ENCODE results near the gene KCNH1. TPM values are rescaled to one million over a fixed set of nuclear protein-coding genes. Genes with fewer than 3 reads are reported as not detected.

The KCNH1 gene
- total and polyA plus RNA-seq, 9 of the 15 experiments (the other 6 are each of a cell fraction or from before 2014, with no cell fraction given) = not detected

DNA sequence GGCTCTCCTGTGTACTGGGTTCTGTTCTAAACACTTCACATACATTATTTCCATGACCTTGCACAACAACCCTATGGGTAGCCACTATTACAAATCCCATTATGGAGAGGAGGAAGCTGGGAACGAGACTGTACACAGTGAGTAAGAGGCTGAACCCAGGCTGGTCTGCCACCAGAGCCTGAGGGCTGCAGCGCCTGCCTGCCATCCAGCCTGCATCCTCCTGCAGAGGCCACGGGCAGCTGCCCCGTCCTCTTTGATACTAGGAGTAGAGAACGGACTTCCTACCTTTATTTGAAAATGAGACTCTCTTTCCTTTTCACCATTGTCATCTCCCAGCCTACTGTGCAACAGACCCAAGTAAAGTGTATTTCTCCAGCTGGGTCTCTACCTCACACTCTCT lies 435.3 kb downstream of the KCNH1 start:
- Histone ChIP-seq H3K79me2 (ENCODE audit: control insufficient read depth, insufficient read depth, low read length) (no peaks in the 10 kb centered on the region), H4K20me1 (replicated peaks; ENCODE audit: control insufficient read depth, insufficient read depth, low read length) (0 out of 2 replicates have a peak, but pooled peaks cover 7% of the 10 kb centered on the region), H3K4me2 (ENCODE audit: insufficient read depth, low read length) (no peak overlapping the region), H3K27me3 (ENCODE audit: control insufficient read depth in 2 of 2, insufficient read depth in 2 of 2, low read length in 2 of 2) (no peaks in the 10 kb centered on the region), H3K27ac (ENCODE audit: extremely low read depth, low read depth, low read length) (no peak overlapping the region), H2AFZ (ENCODE audit: low read depth, low read length) (no peak overlapping the region), H3K9me1 (ENCODE audit: control insufficient read depth, insufficient read depth, low read length) (no peaks in the 10 kb centered on the region), H3K36me3 (ENCODE audit: control insufficient read depth, insufficient read depth, low read length) (no peaks in the 10 kb centered on the region), H3K9ac (ENCODE audit: insufficient read depth in 1 of 2, low read depth in 2 of 2, low read length in 2 of 2) (no peak overlapping the region), H3K9me3 (replicated peaks; ENCODE audit: control insufficient read depth, insufficient read depth, low read depth, low read length) (no peaks in the 10 kb centered on the region), H3K4me3 (no peak overlapping the region), H3K4me1 (replicated peaks in 1 of 2; ENCODE audit: control insufficient read depth in 2 of 2, insufficient read depth in 2 of 2, low read length in 2 of 2) (no peaks in the 10 kb centered on the region)
- in situ Hi-C loops (cut with MboI) = no loop called here
- CTCF ChIA-PET (ENCODE audit: low intra/inter-chr PET ratio) = no interaction called here
- no peak for DNase-seq (ENCODE audit: extremely low read depth in 1 of 4, low spot score in 3 of 4)
- intact Hi-C loops (cut with micrococcal nuclease) = no loop called here
- POLR2A ChIA-PET = interaction anchor here (1.1 kb wide), 1 partner anchor 16 kb away, joined by 4 read pairs; no protein-coding TSS in a partner anchor
- no peak for FAIRE-seq
- no TSS peak for BruUV-seq (replicated peaks)
- ATAC-seq = no peak
- 2% methylated on average over 5 of the region's 5 CpGs for WGBS (ENCODE audit: insufficient coverage, low coverage, missing lambda C conversion rate)
- TF ChIP-seq KDM4B (IDR thresholded peaks at IDR 0.05; ENCODE audit: borderline replicate concordance in 2 of 2, low read depth in 1 of 2) = no peak
- no peak for TF ChIP-seq SIX5 (IDR thresholded peaks at IDR 0.05; ENCODE audit: borderline replicate concordance in 1 of 2, insufficient read depth in 1 of 2, low read depth in 1 of 2, low read length in 2 of 2)
- no peak for TF ChIP-seq NFE2 (IDR thresholded peaks at IDR 0.05; ENCODE audit: low read depth)
- TF ChIP-seq NFRKB (IDR thresholded peaks at IDR 0.05; ENCODE audit: low read depth) = no peak
- TF ChIP-seq, protein P1, sequence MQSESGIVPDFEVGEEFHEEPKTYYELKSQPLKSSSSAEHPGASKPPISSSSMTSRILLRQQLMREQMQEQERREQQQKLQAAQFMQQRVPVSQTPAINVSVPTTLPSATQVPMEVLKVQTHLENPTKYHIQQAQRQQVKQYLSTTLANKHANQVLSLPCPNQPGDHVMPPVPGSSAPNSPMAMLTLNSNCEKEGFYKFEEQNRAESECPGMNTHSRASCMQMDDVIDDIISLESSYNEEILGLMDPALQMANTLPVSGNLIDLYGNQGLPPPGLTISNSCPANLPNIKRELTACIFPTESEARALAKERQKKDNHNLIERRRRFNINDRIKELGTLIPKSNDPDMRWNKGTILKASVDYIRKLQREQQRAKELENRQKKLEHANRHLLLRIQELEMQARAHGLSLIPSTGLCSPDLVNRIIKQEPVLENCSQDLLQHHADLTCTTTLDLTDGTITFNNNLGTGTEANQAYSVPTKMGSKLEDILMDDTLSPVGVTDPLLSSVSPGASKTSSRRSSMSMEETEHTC (IDR thresholded peaks at IDR 0.05) = no peak
- TF ChIP-seq, protein P2, sequence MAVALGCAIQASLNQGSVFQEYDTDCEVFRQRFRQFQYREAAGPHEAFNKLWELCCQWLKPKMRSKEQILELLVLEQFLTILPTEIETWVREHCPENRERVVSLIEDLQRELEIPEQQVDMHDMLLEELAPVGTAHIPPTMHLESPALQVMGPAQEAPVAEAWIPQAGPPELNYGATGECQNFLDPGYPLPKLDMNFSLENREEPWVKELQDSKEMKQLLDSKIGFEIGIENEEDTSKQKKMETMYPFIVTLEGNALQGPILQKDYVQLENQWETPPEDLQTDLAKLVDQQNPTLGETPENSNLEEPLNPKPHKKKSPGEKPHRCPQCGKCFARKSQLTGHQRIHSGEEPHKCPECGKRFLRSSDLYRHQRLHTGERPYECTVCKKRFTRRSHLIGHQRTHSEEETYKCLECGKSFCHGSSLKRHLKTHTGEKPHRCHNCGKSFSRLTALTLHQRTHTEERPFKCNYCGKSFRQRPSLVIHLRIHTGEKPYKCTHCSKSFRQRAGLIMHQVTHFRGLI (CRISPR knock-in tag; IDR thresholded peaks at IDR 0.05) = no peak
- no peak for TF ChIP-seq MYNN (IDR thresholded peaks at IDR 0.05)
- TF ChIP-seq MYNN (CRISPR knock-in tag; IDR thresholded peaks at IDR 0.05) = no peak
- TF ChIP-seq ZFP30 (CRISPR knock-in tag; IDR thresholded peaks at IDR 0.05; ENCODE audit: borderline replicate concordance) = no peak
- TF ChIP-seq BRD4 (IDR thresholded peaks at IDR 0.05) = no peak
- TF ChIP-seq, protein P3, sequence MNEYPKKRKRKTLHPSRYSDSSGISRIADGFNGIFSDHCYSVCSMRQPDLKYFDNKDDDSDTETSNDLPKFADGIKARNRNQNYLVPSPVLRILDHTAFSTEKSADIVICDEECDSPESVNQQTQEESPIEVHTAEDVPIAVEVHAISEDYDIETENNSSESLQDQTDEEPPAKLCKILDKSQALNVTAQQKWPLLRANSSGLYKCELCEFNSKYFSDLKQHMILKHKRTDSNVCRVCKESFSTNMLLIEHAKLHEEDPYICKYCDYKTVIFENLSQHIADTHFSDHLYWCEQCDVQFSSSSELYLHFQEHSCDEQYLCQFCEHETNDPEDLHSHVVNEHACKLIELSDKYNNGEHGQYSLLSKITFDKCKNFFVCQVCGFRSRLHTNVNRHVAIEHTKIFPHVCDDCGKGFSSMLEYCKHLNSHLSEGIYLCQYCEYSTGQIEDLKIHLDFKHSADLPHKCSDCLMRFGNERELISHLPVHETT (CRISPR knock-in tag; conservative IDR thresholded peaks at IDR 0.05 in 1 of 2, IDR thresholded peaks at IDR 0.05 in 1 of 2) = no peak
- TF ChIP-seq VEZF1 (CRISPR knock-in tag; IDR thresholded peaks at IDR 0.05) = no peak
- no peak for TF ChIP-seq E2F8 (IDR thresholded peaks at IDR 0.05; ENCODE audit: low read depth, partially characterized antibody)
- TF ChIP-seq RNF2 (IDR thresholded peaks at IDR 0.05) = no peak
- TF ChIP-seq ZNF316 (IDR thresholded peaks at IDR 0.05) = no peak
